IMR-90 (cell line): Measurements from ENCODE around the gene DMRTC2. TPM values are rescaled to one million over a fixed set of nuclear protein-coding genes. Genes with fewer than 3 reads are reported as not detected.

ENCODE experiments used
- ATAC-seq: fragments of 200-7000 bp; cut with Tn5 transposase; 2 replicates; pipeline ENCODE4 v1.9.1; 2020; ENCODE audit warnings: low read depth, mild to moderate bottlenecking, moderate library complexity
- BruUV-seq: library from RNA; stranded (reverse); fragments of 400-500 nt; replicated peaks from 2 replicates; lab custom pipeline; 2021; lab: Mats Ljungman, UMichigan
- CTCF ChIA-PET: fragments of 300-600 bp; formaldehyde crosslinking; extraction: SDS; loops from one replicate; lab custom pipeline; 2021; ENCODE audit warnings: antibody characterized with exemption; lab: Yijun Ruan, JAX
- POLR2A ChIA-PET: fragments of 300-600 bp; sonication (Branson Sonifier 250); formaldehyde crosslinking; loops from one replicate; lab custom pipeline; 2022; ENCODE audit warnings: antibody characterized with exemption; ENCODE audit not compliant: unreplicated experiment; lab: Charles Lee
- DNase-seq: peaks from one replicate; pipeline ENCODE4 v3.0.0; 2013
- H2AFZ ChIP-seq: replicated peaks from 2 replicates; pipeline ENCODE3; 2013; ENCODE audit warnings: low read length, mild to moderate bottlenecking; ENCODE audit not compliant: poor library complexity
- H2AK5ac ChIP-seq: 2 replicates; pipeline ENCODE4 v1.6.1; 2013; ENCODE audit warnings: low read depth, low read length, inconsistent platforms
- H2AK9ac ChIP-seq: replicated peaks from 2 replicates; pipeline ENCODE3; 2013; ENCODE audit warnings: mild to moderate bottlenecking, low read depth, low read length, moderate library complexity; ENCODE audit not compliant: poor library complexity
- H2BK120ac ChIP-seq: 2 replicates; pipeline ENCODE4 v1.6.1; 2013; ENCODE audit warnings: low read depth, low read length, inconsistent platforms
- H2BK15ac ChIP-seq: 3 replicates; pipeline ENCODE4 v1.6.1; 2013; ENCODE audit warnings: low read depth, low read length, inconsistent platforms
- H2BK20ac ChIP-seq: 2 replicates; pipeline ENCODE4 v1.6.1; 2013; ENCODE audit warnings: low read depth, mild to moderate bottlenecking, inconsistent platforms, low read length, moderate library complexity
- H2BK5ac ChIP-seq: 2 replicates; pipeline ENCODE4 v1.6.1; 2013; ENCODE audit warnings: mild to moderate bottlenecking, low read depth, low read length, inconsistent platforms; ENCODE audit not compliant: poor library complexity, severe bottlenecking
- H3K14ac ChIP-seq: replicated peaks from 2 replicates; pipeline ENCODE4 v1.6.1; 2013; ENCODE audit warnings: low read depth, low read length, inconsistent platforms
- H3K18ac ChIP-seq: 2 replicates; pipeline ENCODE4 v1.6.1; 2013; ENCODE audit warnings: low read depth, low read length, control low read depth
- H3K23ac ChIP-seq: 2 replicates; pipeline ENCODE4 v1.6.1; 2013; ENCODE audit warnings: low read depth, low read length, inconsistent platforms
- H3K27ac ChIP-seq: 2 replicates; pipeline ENCODE4 v1.5.1; 2013; ENCODE audit warnings: mild to moderate bottlenecking, control low read depth, low read length; ENCODE audit not compliant: insufficient read depth
- H3K27me3 ChIP-seq: 2 replicates; pipeline ENCODE4 v1.6.1; 2013; ENCODE audit warnings: low read length; ENCODE audit not compliant: control insufficient read depth, insufficient read depth
- H3K36me3 ChIP-seq: 2 replicates; pipeline ENCODE4 v1.6.1; 2013; ENCODE audit warnings: low read length, mixed read lengths; ENCODE audit not compliant: control insufficient read depth, insufficient read depth
- H3K4ac ChIP-seq: 2 replicates; pipeline ENCODE4 v1.6.1; 2013; ENCODE audit warnings: low read depth, low read length, inconsistent platforms
- H3K4me1 ChIP-seq: 2 replicates; pipeline ENCODE4 v1.6.1; 2013; ENCODE audit warnings: low read length, mixed read lengths; ENCODE audit not compliant: control insufficient read depth, insufficient read depth
- H3K4me2 ChIP-seq: 2 replicates; pipeline ENCODE4 v1.6.1; 2013; ENCODE audit warnings: low read depth, mild to moderate bottlenecking, control low read depth, low read length, moderate library complexity
- H3K4me3 ChIP-seq: 2 replicates; pipeline ENCODE4 v1.5.1; 2013; ENCODE audit warnings: low read depth, mild to moderate bottlenecking, control low read depth, low read length, moderate library complexity; ENCODE audit not compliant: insufficient read depth
- H3K56ac ChIP-seq: 2 replicates; pipeline ENCODE4 v1.6.1; 2013; ENCODE audit warnings: low read length, inconsistent platforms; ENCODE audit not compliant: insufficient read depth; ENCODE audit errors: extremely low read depth
- H3K79me1 ChIP-seq, 2 experiments: 2 replicates each; pipeline ENCODE4 v1.6.1; 2013; ENCODE audit warnings: low read length in 2 of 2, inconsistent platforms in 1 of 2, low read depth in 1 of 2
- H3K9ac ChIP-seq: 2 replicates; pipeline ENCODE4 v1.6.1; 2013; ENCODE audit warnings: low read depth, low read length, control low read depth
- H3K9me1 ChIP-seq: 2 replicates; pipeline ENCODE4 v1.6.1; 2013; ENCODE audit warnings: low read length, inconsistent platforms; ENCODE audit not compliant: insufficient read depth
- H3K9me3 ChIP-seq: 2 replicates; pipeline ENCODE4 v1.6.1; 2013; ENCODE audit warnings: low read length; ENCODE audit not compliant: control insufficient read depth, insufficient read depth
- H4K20me1 ChIP-seq: 2 replicates; pipeline ENCODE4 v1.6.1; 2013; ENCODE audit warnings: low read length, inconsistent platforms; ENCODE audit not compliant: insufficient read depth
- H4K5ac ChIP-seq: 2 replicates; pipeline ENCODE4 v1.6.1; 2013; ENCODE audit warnings: mild to moderate bottlenecking, low read depth, low read length, control low read depth
- H4K8ac ChIP-seq, 2 experiments: 2 replicates each; pipeline ENCODE4 v1.6.1; 2013; ENCODE audit warnings: low read depth in 2 of 2, low read length in 2 of 2, control low read depth in 1 of 2, inconsistent platforms in 1 of 2
- H4K91ac ChIP-seq: 2 replicates; pipeline ENCODE4 v1.6.1; 2013; ENCODE audit warnings: low read depth, low read length, inconsistent platforms; ENCODE audit not compliant: insufficient read depth
- CEBPB ChIP-seq: IDR thresholded peaks from 2 replicates; pipeline ENCODE4 v1.6.1; 2012; ENCODE audit warnings: low read depth, low read length, improper control_type of control experiment
- MAZ ChIP-seq: IDR thresholded peaks from 2 replicates; pipeline ENCODE4 v1.6.1; 2012; ENCODE audit warnings: low read depth, mild to moderate bottlenecking, low read length, improper control_type of control experiment, moderate library complexity, borderline replicate concordance
- NFE2L2 ChIP-seq: fragments of 150-350 bp; IDR thresholded peaks from 2 replicates; pipeline ENCODE4 v1.6.1; 2016; ENCODE audit warnings: low read depth, mild to moderate bottlenecking, low read length
- RCOR1 ChIP-seq: IDR thresholded peaks from 2 replicates; pipeline ENCODE4 v1.6.1; 2012; ENCODE audit warnings: mild to moderate bottlenecking, low read length, improper control_type of control experiment; ENCODE audit not compliant: insufficient replicate concordance
- WGBS, 2 experiments: methylation state at CpG; one replicate each; pipeline versions ENCODE4 v1.1.5 to v1.1.7; 2013; ENCODE audit warnings: missing lambda C conversion rate in 2 of 2; ENCODE audit not compliant: insufficient read length in 1 of 2; ENCODE audit errors: extremely low coverage in 2 of 2; 5-methylcytosine and 5-hydroxymethylcytosine counted together
- dilution Hi-C: fragments of 300-500 bp; cut with HindIII; formaldehyde crosslinking; loops from one replicate; pipeline ENCODE4 v1.14.3; 2018; ENCODE audit warnings: low sequenced_read_pairs; ENCODE audit not compliant: unreplicated experiment
- in situ Hi-C: fragments of 300-500 bp; cut with MboI; formaldehyde crosslinking; loops from 3 replicates; pipeline ENCODE4 v1.14.3; 2019; ENCODE audit warnings: low sequenced_read_pairs, inconsistent platforms, mixed read lengths
- intact Hi-C: fragments of 100-400 bp; cut with micrococcal nuclease; formaldehyde crosslinking; loops from 2 replicates; pipeline ENCODE4 v1.10.0; 2022
- polyA plus RNA-seq, 3 experiments: library from polyadenylated mRNA; depleted of rRNA; stranded (reverse); fragments of >200 nt; gene quantifications; 2 replicates each; pipeline ENCODE4 v1.2.3, GENCODE V29; 2012; ENCODE audit warnings: low replicate concordance in 1 of 3
- total RNA-seq: library from RNA; depleted of rRNA; stranded (reverse); fragments of >200 nt; gene quantifications from 2 replicates; pipeline ENCODE4 v1.2.3, GENCODE V29; 2012

DMRTC2 gene
- total and polyA plus RNA-seq, 2 of the 4 experiments (the other 2 are of a cell fraction), result not detected

DNA sequence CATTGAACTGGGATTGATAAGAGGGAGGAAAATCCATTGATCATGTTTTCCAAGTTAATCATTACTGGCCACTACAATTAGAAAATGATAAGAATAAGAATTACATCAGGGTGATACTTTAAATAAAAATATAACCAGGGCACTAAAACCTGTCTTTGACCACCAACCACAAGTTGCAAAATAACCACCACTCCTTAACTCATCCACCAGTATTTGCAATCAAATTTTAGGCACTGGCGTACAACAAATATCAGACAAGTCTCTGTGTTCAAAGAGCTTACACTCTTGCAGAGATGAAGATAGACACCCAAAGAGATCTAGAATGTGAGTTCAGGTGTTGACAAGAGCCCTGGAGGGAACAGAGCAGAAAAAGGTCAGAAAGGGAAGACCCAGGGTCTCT is 47.9 kb upstream of the DMRTC2 start:
- dilution Hi-C loops (no loop called here), intact Hi-C loops (loop anchor here (10.0 kb wide), 1 partner anchor 158 kb away; the partner anchor contains the start of gene RABAC1), in situ Hi-C loops (no loop called here)
- BruUV-seq, result no TSS peak
- Histone ChIP-seq H3K4me3 (no peak overlapping the region), H3K79me1 (no peaks in the 10 kb centered on the region), H2BK120ac (no peak overlapping the region), H3K9ac (no peak overlapping the region), H3K4me2 (no peak overlapping the region), H2BK15ac (no peak overlapping the region), H2AFZ (no peak overlapping the region), H3K14ac (no peak overlapping the region), H3K27me3 (peaks cover 1% of the 10 kb centered on the region; the same call in 1 of the 2 replicates), H3K9me3 (no peaks in the 10 kb centered on the region), H3K4me1 (no peaks in the 10 kb centered on the region), H2BK5ac (no peak overlapping the region), H4K91ac (no peak overlapping the region), H3K56ac (no peak overlapping the region), H4K5ac (no peak overlapping the region), H3K27ac (no peak overlapping the region), H3K36me3 (no peaks in the 10 kb centered on the region), H4K20me1 (no peaks in the 10 kb centered on the region), H3K18ac (no peak overlapping the region), H4K8ac (no peak overlapping the region), H3K9me1 (no peaks in the 10 kb centered on the region), H2BK20ac (no peak overlapping the region), H2AK5ac (no peak overlapping the region), H3K4ac (no peak overlapping the region), H2AK9ac (no peak overlapping the region), H3K23ac (no peak overlapping the region)
- POLR2A ChIA-PET, result no interaction called here
- no CpG with 5 or more reads among the region's 1 CpG for WGBS, 2 experiments
- ATAC-seq (no peak), DNase-seq (no peak)
- TF ChIP-seq MAZ (no peak), CEBPB (no peak), NFE2L2 (no peak), RCOR1 (no peak)
- CTCF ChIA-PET, result no interaction called here
